Measurements from ENCODE around the gene LRRC71.

LRRC71 gene

GRCh38 chr1:156931211-156931952 lies 10.9 kb downstream of the LRRC71 start:
- TF ChIP-seq CTCF (conservative IDR thresholded peaks at IDR 0.05) = no peak
- no peak overlapping the region for H3K27ac ChIP-seq

GRCh38 chr1:156931974-156932710 lies 11.7 kb downstream of the LRRC71 start:
- TF ChIP-seq CTCF (conservative IDR thresholded peaks at IDR 0.05) = no peak

GRCh38 chr1:156933136-156933535 lies 12.7 kb downstream of the LRRC71 start:
- no peak overlapping the region for H3K27ac ChIP-seq
- no peak for TF ChIP-seq CTCF (conservative IDR thresholded peaks at IDR 0.05)

More at GRCh38 chr1:156931974-156932710, 11.7 kb downstream of the LRRC71 start:
- H3K27ac ChIP-seq = no peak overlapping the region

- no peak for TF ChIP-seq CTCF (conservative IDR thresholded peaks at IDR 0.05)
- H3K27ac ChIP-seq = no peak overlapping the region
These were observed 15.2 kb downstream of the LRRC71 start for GRCh38 chr1:156935505-156936128.

GRCh38 chr1:156936191-156936590 lies 15.8 kb downstream of the LRRC71 start:
- TF ChIP-seq CTCF (conservative IDR thresholded peaks at IDR 0.05) = no peak
- H3K27ac ChIP-seq = no peak overlapping the region

GRCh38 chr1:156936721-156937220 lies 16.3 kb downstream of the LRRC71 start:
- H3K27ac ChIP-seq = no peak overlapping the region

More at GRCh38 chr1:156936721-156937220, 16.3 kb downstream of the LRRC71 start:
- TF ChIP-seq CTCF (conservative IDR thresholded peaks at IDR 0.05) = no peak
